Retinal pigment epithelial cell (primary cell): ENCODE data around the gene ACSS1.

Experiments
- DNase-seq: peaks from one replicate; pipeline ENCODE4 v3.0.0-alpha.2; 2010; ENCODE audit warnings: low read depth
- H3K4me3 ChIP-seq: 2 replicates; pipeline ENCODE4 v1.5.1; 2011; ENCODE audit warnings: mild to moderate bottlenecking, low read length, control low read depth, moderate library complexity
- CTCF ChIP-seq: conservative IDR thresholded peaks from 2 replicates; pipeline ENCODE4 v1.5.1; 2011; ENCODE audit warnings: low read depth, low read length, control low read depth, inconsistent platforms

ACSS1 gene

GRCh38 chr20:25035921-25036320 is 22.0 kb downstream of the ACSS1 start:
- TF ChIP-seq CTCF: no peak
- DNase-seq: no peak
- H3K4me3 ChIP-seq: no peak overlapping the region

- no peak for DNase-seq
- no peak overlapping the region for H3K4me3 ChIP-seq
- TF ChIP-seq CTCF: no peak
These were observed 24.0 kb downstream of the ACSS1 start for GRCh38 chr20:25033924-25034300.

GRCh38 chr20:25033265-25033923 is 24.5 kb downstream of the ACSS1 start:
- no peak overlapping the region for H3K4me3 ChIP-seq
- DNase-seq: peak; percentile 39
- no peak for TF ChIP-seq CTCF

GRCh38 chr20:25032478-25033264 is 25.3 kb downstream of the ACSS1 start:
- no peak for DNase-seq
- H3K4me3 ChIP-seq: no peak overlapping the region
- TF ChIP-seq CTCF: no peak

GRCh38 chr20:25032065-25032477 is 25.9 kb downstream of the ACSS1 start:
- H3K4me3 ChIP-seq: no peak overlapping the region
- no peak for TF ChIP-seq CTCF
- DNase-seq: no peak

GRCh38 chr20:25031241-25031640 is 26.7 kb downstream of the ACSS1 start:
- no peak for TF ChIP-seq CTCF
- no peak overlapping the region for H3K4me3 ChIP-seq
- no peak for DNase-seq
